DMS53 treated with DMSO at 0.1 percent for 48 hours (cell line): ENCODE results near the gene MDM4.

Source experiments
- DNase-seq: peaks from one replicate; lab custom pipeline; 2025; ENCODE audit not compliant: unreplicated experiment; lab: John Stamatoyannopoulos, UW

Gene MDM4

GRCh38 chr1:204602871-204603542 is 86.8 kb downstream of the MDM4 start:
- no peak for DNase-seq

GRCh38 chr1:204605791-204606190 is 89.6 kb downstream of the MDM4 start:
- DNase-seq: no peak
